Caco-2 (cell line): Measurements from ENCODE around the gene TMEM95. TPM values are rescaled to one million over a fixed set of nuclear protein-coding genes. Genes with fewer than 3 reads are reported as not detected.

ENCODE experiments used
- BruUV-seq: library from RNA; stranded (reverse); fragments of 400-500 nt; replicated peaks from 2 replicates; lab custom pipeline; 2021; lab: Mats Ljungman, UMichigan
- CTCF ChIA-PET: fragments of 300-600 bp; sonication (Branson Sonifier 250); formaldehyde crosslinking; loops from one replicate; lab custom pipeline; 2022; ENCODE audit warnings: antibody characterized with exemption; lab: Charles Lee
- POLR2A ChIA-PET: fragments of 300-600 bp; sonication (Branson Sonifier 250); formaldehyde crosslinking; loops from one replicate; lab custom pipeline; 2022; ENCODE audit warnings: antibody characterized with exemption; lab: Charles Lee
- DNase-seq, 2 experiments: peaks; one replicate each; pipeline versions ENCODE4 v3.0.0 to v3.0.0-alpha.2; 2020 to 2022
- H3K27me3 ChIP-seq: replicated peaks from 2 replicates; pipeline ENCODE4 v1.6.0; 2011; ENCODE audit warnings: low read length; ENCODE audit not compliant: control insufficient read depth, insufficient read depth
- H3K36me3 ChIP-seq: 2 replicates; pipeline ENCODE4 v1.5.1; 2011; ENCODE audit warnings: low read length; ENCODE audit not compliant: control insufficient read depth, insufficient read depth
- H3K4me1 ChIP-seq: fragments of 250-450 bp; sonication (Bioruptor Pico); 2 replicates; pipeline ENCODE4 v1.5.1; 2020; ENCODE audit warnings: mild to moderate bottlenecking
- H3K4me3 ChIP-seq: 2 replicates; pipeline ENCODE4 v1.5.1; 2011; ENCODE audit warnings: low read depth, mild to moderate bottlenecking, control low read depth, low read length
- H3K9me3 ChIP-seq: fragments of 250-450 bp; sonication (Bioruptor Pico); 2 replicates; pipeline ENCODE4 v1.5.1; 2020; ENCODE audit warnings: mild to moderate bottlenecking, moderate library complexity
- H3K27ac Mint-ChIP-seq: one replicate; pipeline ENCODE4 v1.8.0; 2022; ENCODE audit warnings: mixed read lengths; ENCODE audit not compliant: unreplicated experiment
- H3K27me3 Mint-ChIP-seq: one replicate; pipeline ENCODE4 v1.8.0; 2022; ENCODE audit warnings: mixed read lengths; ENCODE audit not compliant: insufficient read depth, unreplicated experiment
- H3K36me3 Mint-ChIP-seq: one replicate; pipeline ENCODE4 v1.8.0; 2022; ENCODE audit warnings: mild to moderate bottlenecking, mixed read lengths; ENCODE audit not compliant: insufficient read depth, unreplicated experiment
- H3K4me1 Mint-ChIP-seq: one replicate; pipeline ENCODE4 v1.8.0; 2022; ENCODE audit warnings: low read depth, mixed read lengths; ENCODE audit not compliant: unreplicated experiment
- H3K4me3 Mint-ChIP-seq: one replicate; pipeline ENCODE4 v1.8.0; 2022; ENCODE audit warnings: mild to moderate bottlenecking, moderate library complexity, mixed read lengths; ENCODE audit not compliant: unreplicated experiment
- H3K9me3 Mint-ChIP-seq: one replicate; pipeline ENCODE4 v1.8.0; 2022; ENCODE audit warnings: mixed read lengths; ENCODE audit not compliant: unreplicated experiment
- CTCF ChIP-seq, 2 experiments: fragments of 200-600 bp in 1 of 2; IDR thresholded peaks; 1 replicate in 1 of 2; 2 replicates in 1 of 2; pipeline versions ENCODE4 v1.5.1 to v1.8.0; 2011 to 2022; ENCODE audit warnings: antibody characterized with exemption in 1 of 2, control low read depth in 1 of 2, inconsistent platforms in 1 of 2, low read depth in 1 of 2, low read length in 1 of 2, mild to moderate bottlenecking in 1 of 2, moderate library complexity in 1 of 2; ENCODE audit not compliant: insufficient read depth in 1 of 2, severe bottlenecking in 1 of 2, unreplicated experiment in 1 of 2
- intact Hi-C: fragments of 100-400 bp; cut with micrococcal nuclease; formaldehyde crosslinking; loops from one replicate; pipeline ENCODE4 v1.10.0; 2022; ENCODE audit not compliant: unreplicated experiment
- total RNA-seq: library from RNA; stranded (reverse); gene quantifications from 2 replicates; pipeline ENCODE4 v1.2.3, GENCODE V29; 2022

Gene TMEM95
- total RNA-seq, 1 experiment from 2014 or later = not detected

DNA sequence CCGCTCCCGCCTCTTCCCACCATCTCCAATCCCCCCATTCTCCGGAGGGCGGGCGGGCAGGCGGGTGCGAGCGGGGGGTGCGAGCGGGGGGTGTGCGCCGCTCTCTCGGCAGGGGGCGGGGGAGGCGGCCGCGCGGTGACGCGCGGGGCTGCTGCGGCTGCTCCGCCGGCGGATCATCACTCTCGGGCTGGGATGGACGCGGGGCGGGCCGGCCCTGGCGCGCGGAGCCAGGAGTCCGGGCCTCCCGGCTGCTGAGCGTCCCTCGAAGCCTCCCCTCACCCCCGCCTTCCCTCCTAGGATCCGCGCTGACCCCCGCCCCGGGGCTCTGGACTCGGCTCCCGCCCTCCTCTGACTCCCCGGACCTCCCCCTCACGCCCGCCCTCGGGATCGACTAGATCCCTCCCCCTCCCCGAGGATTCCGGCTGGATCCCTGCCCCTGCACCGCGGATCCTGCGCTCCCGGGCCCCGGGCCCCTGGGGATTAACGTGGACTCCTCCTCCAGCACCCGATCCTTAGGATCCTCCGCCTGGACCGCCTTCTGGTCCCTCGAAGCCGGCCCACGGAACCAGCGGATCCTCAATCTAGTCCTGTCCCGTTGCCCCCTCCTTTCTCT is 49.9 kb downstream of the TMEM95 start:
- POLR2A ChIA-PET = interaction anchor here (0.7 to 2.4 kb wide), 9 partner anchors 11 to 179 kb away, joined by 3 to 38 read pairs (median 3); partner anchors contain the start of genes MPDU1, PLSCR3, POLR2A and SLC2A4
- Mint-ChIP-seq H3K9me3 (no peaks in the 10 kb centered on the region), H3K36me3 (peaks cover 6% of the 10 kb centered on the region), H3K4me3 (peak overlapping the region; percentile 76), H3K4me1 (peaks cover 8% of the 10 kb centered on the region), H3K27me3 (no peaks in the 10 kb centered on the region), H3K27ac (peak overlapping the region; percentile 76)
- no peaks in the 10 kb centered on the region for H3K27me3 ChIP-seq
- CTCF ChIA-PET = interaction anchor here (0.9 to 1.8 kb wide), 6 partner anchors 11 to 312 kb away, joined by 3 to 15 read pairs (median 6); partner anchors contain the start of genes DNAH2, NEURL4, PLSCR3 and TMEM102
- no peaks in the 10 kb centered on the region for H3K4me1 ChIP-seq
- no peaks in the 10 kb centered on the region for H3K9me3 ChIP-seq
- BruUV-seq = no TSS peak
- no peaks in the 10 kb centered on the region for H3K36me3 ChIP-seq
- peak overlapping the region; percentile 53 for H3K4me3 ChIP-seq
- peak; percentile 34 to 37 for DNase-seq
- TF ChIP-seq CTCF (IDR thresholded peaks at IDR 0.05; ENCODE audit: insufficient read depth in 1 of 2, low read depth in 1 of 2, low read length in 1 of 2, severe bottlenecking in 1 of 2, unreplicated experiment in 1 of 2) = no peak
- intact Hi-C loops = loop anchor here (1.0 to 2.0 kb wide), 3 partner anchors 25 to 54 kb away; partner anchors contain the start of gene TMEM102

GRCh38 chr17:7405350-7406234 is 50.6 kb downstream of the TMEM95 start:
- Histone ChIP-seq H3K27me3 (no peaks in the 10 kb centered on the region), H3K9me3 (no peaks in the 10 kb centered on the region), H3K4me1 (no peaks in the 10 kb centered on the region), H3K36me3 (no peaks in the 10 kb centered on the region), H3K4me3 (peak overlapping the region; percentile 53)
- Mint-ChIP-seq H3K4me3 (peak overlapping the region; percentile 76), H3K27me3 (no peaks in the 10 kb centered on the region), H3K9me3 (no peaks in the 10 kb centered on the region), H3K27ac (peak overlapping the region; percentile 20), H3K4me1 (peaks cover 8% of the 10 kb centered on the region), H3K36me3 (peaks cover 6% of the 10 kb centered on the region)
- TSS peak; percentile 50 for BruUV-seq
- ChIA-PET POLR2A (no interaction called here), CTCF (interaction anchor here (0.6 kb wide), 1 partner anchor 52 kb away, joined by 3 read pairs; no protein-coding TSS in a partner anchor)
- DNase-seq = no peak
- TF ChIP-seq CTCF (IDR thresholded peaks at IDR 0.05; ENCODE audit: insufficient read depth in 1 of 2, low read depth in 1 of 2, low read length in 1 of 2, severe bottlenecking in 1 of 2, unreplicated experiment in 1 of 2) = no peak
- intact Hi-C loops = loop anchor here (2.0 kb wide), 1 partner anchor 55 kb away; no protein-coding TSS in a partner anchor

- POLR2A ChIA-PET = no interaction called here
- no TSS peak for BruUV-seq
- H3K36me3 Mint-ChIP-seq = peaks cover 6% of the 10 kb centered on the region
- intact Hi-C loops = no loop called here
- H3K9me3 Mint-ChIP-seq = no peaks in the 10 kb centered on the region
- peaks cover 8% of the 10 kb centered on the region for H3K4me1 Mint-ChIP-seq
- Histone ChIP-seq H3K9me3 (no peaks in the 10 kb centered on the region), H3K27me3 (no peaks in the 10 kb centered on the region), H3K4me3 (no peak overlapping the region), H3K4me1 (no peaks in the 10 kb centered on the region), H3K36me3 (no peaks in the 10 kb centered on the region)
- CTCF ChIA-PET = interaction anchor here (0.6 kb wide), 1 partner anchor 53 kb away, joined by 3 read pairs; no protein-coding TSS in a partner anchor
- H3K4me3 Mint-ChIP-seq = no peak overlapping the region
- DNase-seq = no peak
- no peaks in the 10 kb centered on the region for H3K27me3 Mint-ChIP-seq
- peak overlapping the region; percentile 20 for H3K27ac Mint-ChIP-seq
- no peak for TF ChIP-seq CTCF (IDR thresholded peaks at IDR 0.05; ENCODE audit: insufficient read depth in 1 of 2, low read depth in 1 of 2, low read length in 1 of 2, severe bottlenecking in 1 of 2, unreplicated experiment in 1 of 2)
Measured at GRCh38 chr17:7406235-7406825, 51.4 kb downstream of the TMEM95 start.
